IMR-90 (cell line): ENCODE measurements around the gene SPESP1. TPM values are rescaled to one million over a fixed set of nuclear protein-coding genes. Genes with fewer than 3 reads are reported as not detected.

Source experiments
- ATAC-seq: fragments of 200-7000 bp; cut with Tn5 transposase; 2 replicates; pipeline ENCODE4 v1.9.1; 2020; ENCODE audit warnings: low read depth, mild to moderate bottlenecking, moderate library complexity
- BruUV-seq: library from RNA; stranded (reverse); fragments of 400-500 nt; replicated peaks from 2 replicates; lab custom pipeline; 2021; lab: Mats Ljungman, UMichigan
- CTCF ChIA-PET: fragments of 300-600 bp; formaldehyde crosslinking; extraction: SDS; loops from one replicate; lab custom pipeline; 2021; ENCODE audit warnings: antibody characterized with exemption; lab: Yijun Ruan, JAX
- POLR2A ChIA-PET: fragments of 300-600 bp; sonication (Branson Sonifier 250); formaldehyde crosslinking; loops from one replicate; lab custom pipeline; 2022; ENCODE audit warnings: antibody characterized with exemption; ENCODE audit not compliant: unreplicated experiment; lab: Charles Lee
- DNase-seq: peaks from one replicate; pipeline ENCODE4 v3.0.0; 2013
- H2AFZ ChIP-seq: replicated peaks from 2 replicates; pipeline ENCODE3; 2013; ENCODE audit warnings: low read length, mild to moderate bottlenecking; ENCODE audit not compliant: poor library complexity
- H2AK5ac ChIP-seq: 2 replicates; pipeline ENCODE4 v1.6.1; 2013; ENCODE audit warnings: low read depth, low read length, inconsistent platforms
- H2AK9ac ChIP-seq: replicated peaks from 2 replicates; pipeline ENCODE3; 2013; ENCODE audit warnings: mild to moderate bottlenecking, low read depth, low read length, moderate library complexity; ENCODE audit not compliant: poor library complexity
- H2BK120ac ChIP-seq: 2 replicates; pipeline ENCODE4 v1.6.1; 2013; ENCODE audit warnings: low read depth, low read length, inconsistent platforms
- H2BK15ac ChIP-seq: 3 replicates; pipeline ENCODE4 v1.6.1; 2013; ENCODE audit warnings: low read depth, low read length, inconsistent platforms
- H2BK20ac ChIP-seq: 2 replicates; pipeline ENCODE4 v1.6.1; 2013; ENCODE audit warnings: low read depth, mild to moderate bottlenecking, inconsistent platforms, low read length, moderate library complexity
- H2BK5ac ChIP-seq: 2 replicates; pipeline ENCODE4 v1.6.1; 2013; ENCODE audit warnings: mild to moderate bottlenecking, low read depth, low read length, inconsistent platforms; ENCODE audit not compliant: poor library complexity, severe bottlenecking
- H3K14ac ChIP-seq: replicated peaks from 2 replicates; pipeline ENCODE4 v1.6.1; 2013; ENCODE audit warnings: low read depth, low read length, inconsistent platforms
- H3K18ac ChIP-seq: 2 replicates; pipeline ENCODE4 v1.6.1; 2013; ENCODE audit warnings: low read depth, low read length, control low read depth
- H3K23ac ChIP-seq: 2 replicates; pipeline ENCODE4 v1.6.1; 2013; ENCODE audit warnings: low read depth, low read length, inconsistent platforms
- H3K27ac ChIP-seq: 2 replicates; pipeline ENCODE4 v1.5.1; 2013; ENCODE audit warnings: mild to moderate bottlenecking, control low read depth, low read length; ENCODE audit not compliant: insufficient read depth
- H3K27me3 ChIP-seq: 2 replicates; pipeline ENCODE4 v1.6.1; 2013; ENCODE audit warnings: low read length; ENCODE audit not compliant: control insufficient read depth, insufficient read depth
- H3K36me3 ChIP-seq: 2 replicates; pipeline ENCODE4 v1.6.1; 2013; ENCODE audit warnings: low read length, mixed read lengths; ENCODE audit not compliant: control insufficient read depth, insufficient read depth
- H3K4ac ChIP-seq: 2 replicates; pipeline ENCODE4 v1.6.1; 2013; ENCODE audit warnings: low read depth, low read length, inconsistent platforms
- H3K4me1 ChIP-seq: 2 replicates; pipeline ENCODE4 v1.6.1; 2013; ENCODE audit warnings: low read length, mixed read lengths; ENCODE audit not compliant: control insufficient read depth, insufficient read depth
- H3K4me2 ChIP-seq: 2 replicates; pipeline ENCODE4 v1.6.1; 2013; ENCODE audit warnings: low read depth, mild to moderate bottlenecking, control low read depth, low read length, moderate library complexity
- H3K4me3 ChIP-seq: 2 replicates; pipeline ENCODE4 v1.5.1; 2013; ENCODE audit warnings: low read depth, mild to moderate bottlenecking, control low read depth, low read length, moderate library complexity; ENCODE audit not compliant: insufficient read depth
- H3K56ac ChIP-seq: 2 replicates; pipeline ENCODE4 v1.6.1; 2013; ENCODE audit warnings: low read length, inconsistent platforms; ENCODE audit not compliant: insufficient read depth; ENCODE audit errors: extremely low read depth
- H3K79me1 ChIP-seq, 2 experiments: 2 replicates each; pipeline ENCODE4 v1.6.1; 2013; ENCODE audit warnings: low read length in 2 of 2, inconsistent platforms in 1 of 2, low read depth in 1 of 2
- H3K9ac ChIP-seq: 2 replicates; pipeline ENCODE4 v1.6.1; 2013; ENCODE audit warnings: low read depth, low read length, control low read depth
- H3K9me1 ChIP-seq: 2 replicates; pipeline ENCODE4 v1.6.1; 2013; ENCODE audit warnings: low read length, inconsistent platforms; ENCODE audit not compliant: insufficient read depth
- H3K9me3 ChIP-seq: 2 replicates; pipeline ENCODE4 v1.6.1; 2013; ENCODE audit warnings: low read length; ENCODE audit not compliant: control insufficient read depth, insufficient read depth
- H4K20me1 ChIP-seq: 2 replicates; pipeline ENCODE4 v1.6.1; 2013; ENCODE audit warnings: low read length, inconsistent platforms; ENCODE audit not compliant: insufficient read depth
- H4K5ac ChIP-seq: 2 replicates; pipeline ENCODE4 v1.6.1; 2013; ENCODE audit warnings: mild to moderate bottlenecking, low read depth, low read length, control low read depth
- H4K8ac ChIP-seq, 2 experiments: 2 replicates each; pipeline ENCODE4 v1.6.1; 2013; ENCODE audit warnings: low read depth in 2 of 2, low read length in 2 of 2, control low read depth in 1 of 2, inconsistent platforms in 1 of 2
- H4K91ac ChIP-seq: 2 replicates; pipeline ENCODE4 v1.6.1; 2013; ENCODE audit warnings: low read depth, low read length, inconsistent platforms; ENCODE audit not compliant: insufficient read depth
- CEBPB ChIP-seq: IDR thresholded peaks from 2 replicates; pipeline ENCODE4 v1.6.1; 2012; ENCODE audit warnings: low read depth, low read length, improper control_type of control experiment
- CHD1 ChIP-seq: IDR thresholded peaks from 2 replicates; pipeline ENCODE4 v1.6.1; 2012; ENCODE audit warnings: low read depth, low read length, improper control_type of control experiment
- FOS ChIP-seq: fragments of 150-350 bp; IDR thresholded peaks from 2 replicates; pipeline ENCODE4 v1.6.1; 2016; ENCODE audit warnings: low read depth, low read length
- MAFK ChIP-seq: IDR thresholded peaks from 2 replicates; pipeline ENCODE4 v1.6.1; 2012; ENCODE audit warnings: low read depth, low read length, improper control_type of control experiment
- MXI1 ChIP-seq: IDR thresholded peaks from 2 replicates; pipeline ENCODE4 v1.6.1; 2012; ENCODE audit warnings: low read depth, mild to moderate bottlenecking, low read length, moderate library complexity, borderline replicate concordance
- NFE2L2 ChIP-seq: fragments of 150-350 bp; IDR thresholded peaks from 2 replicates; pipeline ENCODE4 v1.6.1; 2016; ENCODE audit warnings: low read depth, mild to moderate bottlenecking, low read length
- RFX5 ChIP-seq: IDR thresholded peaks from 2 replicates; pipeline ENCODE4 v1.8.0; 2012; ENCODE audit warnings: low read depth, mild to moderate bottlenecking, low read length, moderate library complexity
- SMC3 ChIP-seq: fragments of 150-350 bp; IDR thresholded peaks from 2 replicates; pipeline ENCODE4 v1.6.1; 2016; ENCODE audit warnings: low read depth, mild to moderate bottlenecking, antibody characterized with exemption, low read length, moderate library complexity
- WGBS, 2 experiments: methylation state at CpG; one replicate each; pipeline versions ENCODE4 v1.1.5 to v1.1.7; 2013; ENCODE audit warnings: missing lambda C conversion rate in 2 of 2; ENCODE audit not compliant: insufficient read length in 1 of 2; ENCODE audit errors: extremely low coverage in 2 of 2; 5-methylcytosine and 5-hydroxymethylcytosine counted together
- dilution Hi-C: fragments of 300-500 bp; cut with HindIII; formaldehyde crosslinking; loops from one replicate; pipeline ENCODE4 v1.14.3; 2018; ENCODE audit warnings: low sequenced_read_pairs; ENCODE audit not compliant: unreplicated experiment
- in situ Hi-C: fragments of 300-500 bp; cut with MboI; formaldehyde crosslinking; loops from 3 replicates; pipeline ENCODE4 v1.14.3; 2019; ENCODE audit warnings: low sequenced_read_pairs, inconsistent platforms, mixed read lengths
- intact Hi-C: fragments of 100-400 bp; cut with micrococcal nuclease; formaldehyde crosslinking; loops from 2 replicates; pipeline ENCODE4 v1.10.0; 2022
- polyA plus RNA-seq, 3 experiments: library from polyadenylated mRNA; depleted of rRNA; stranded (reverse); fragments of >200 nt; gene quantifications; 2 replicates each; pipeline ENCODE4 v1.2.3, GENCODE V29; 2012; ENCODE audit warnings: low replicate concordance in 1 of 3
- total RNA-seq: library from RNA; depleted of rRNA; stranded (reverse); fragments of >200 nt; gene quantifications from 2 replicates; pipeline ENCODE4 v1.2.3, GENCODE V29; 2012
- TF ChIP-seq, protein P1 (sequence below): fragments of 150-350 bp; IDR thresholded peaks from 2 replicates; pipeline ENCODE4 v1.6.1; 2017; ENCODE audit warnings: mild to moderate bottlenecking, antibody characterized with exemption, low read length, low read depth

The SPESP1 gene
- total and polyA plus RNA-seq, 2 of the 4 experiments (the other 2 are of a cell fraction), result 2.9 to 3.0 TPM

DNA sequence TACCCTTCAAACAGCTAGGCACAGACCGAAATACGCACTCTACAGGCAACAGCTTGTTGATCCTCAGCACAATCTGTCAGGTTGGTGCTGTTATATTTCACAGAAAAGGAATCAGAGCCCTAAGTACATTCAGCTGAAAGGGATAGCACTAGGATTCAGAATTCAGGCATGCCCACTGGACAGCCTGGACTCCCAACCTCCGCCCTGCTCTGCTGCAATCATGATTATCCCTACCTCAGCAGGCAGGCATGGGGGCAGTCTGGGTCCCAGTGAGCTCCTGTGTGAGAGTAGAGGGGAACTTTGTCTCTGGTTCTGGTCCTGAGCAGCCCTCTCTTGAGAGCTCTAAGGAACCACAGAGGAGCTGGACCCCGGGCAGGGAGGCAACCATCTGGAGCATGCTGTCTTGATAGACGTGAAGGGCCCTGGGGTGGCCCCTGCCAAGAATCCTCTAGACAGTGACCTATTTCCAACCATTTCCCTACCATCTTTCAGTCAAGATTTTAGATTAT, 60.7 kb downstream of the SPESP1 start:
- H3K9me3 ChIP-seq, result no peaks in the 10 kb centered on the region
- no peak overlapping the region for H2AK5ac ChIP-seq
- H3K18ac ChIP-seq, result no peak overlapping the region
- DNase-seq (no peak), ATAC-seq (no peak)
- H3K9me1 ChIP-seq, result no peaks in the 10 kb centered on the region
- no peak overlapping the region for H2AK9ac ChIP-seq
- no peak overlapping the region for H2BK5ac ChIP-seq
- H3K9ac ChIP-seq, result no peak overlapping the region
- ChIA-PET POLR2A (no interaction called here), CTCF (no interaction called here)
- no peak overlapping the region for H4K91ac ChIP-seq
- intact Hi-C loops (no loop called here), dilution Hi-C loops (no loop called here), in situ Hi-C loops (no loop called here)
- TF ChIP-seq MXI1, result no peak
- TF ChIP-seq NFE2L2, result no peak
- no peak for TF ChIP-seq MAFK
- TF ChIP-seq RFX5, result no peak
- no peak for TF ChIP-seq SMC3
- TF ChIP-seq CEBPB, result no peak
- TF ChIP-seq, protein P1, sequence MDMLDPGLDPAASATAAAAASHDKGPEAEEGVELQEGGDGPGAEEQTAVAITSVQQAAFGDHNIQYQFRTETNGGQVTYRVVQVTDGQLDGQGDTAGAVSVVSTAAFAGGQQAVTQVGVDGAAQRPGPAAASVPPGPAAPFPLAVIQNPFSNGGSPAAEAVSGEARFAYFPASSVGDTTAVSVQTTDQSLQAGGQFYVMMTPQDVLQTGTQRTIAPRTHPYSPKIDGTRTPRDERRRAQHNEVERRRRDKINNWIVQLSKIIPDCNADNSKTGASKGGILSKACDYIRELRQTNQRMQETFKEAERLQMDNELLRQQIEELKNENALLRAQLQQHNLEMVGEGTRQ, result no peak
- TF ChIP-seq CHD1, result no peak
- TF ChIP-seq FOS, result no peak
- no peak overlapping the region for H3K4me3 ChIP-seq
- H3K4ac ChIP-seq, result no peak overlapping the region
- no peak overlapping the region for H3K56ac ChIP-seq
- no peak overlapping the region for H2BK120ac ChIP-seq
- WGBS, 2 experiments, result no CpG with 5 or more reads among the region's 5 CpGs
- no peaks in the 10 kb centered on the region for H4K20me1 ChIP-seq
- H2AFZ ChIP-seq, result no peak overlapping the region
- no peak overlapping the region for H4K5ac ChIP-seq
- peaks cover 35% of the 10 kb centered on the region for H3K27me3 ChIP-seq
- no peak overlapping the region for H4K8ac ChIP-seq
- 0 out of 2 replicates have a peak, but pooled peaks cover 1% of the 10 kb centered on the region for H3K4me1 ChIP-seq
- no peak overlapping the region for H3K4me2 ChIP-seq
- no peak overlapping the region for H2BK20ac ChIP-seq
- no peak overlapping the region for H3K27ac ChIP-seq
- no peaks in the 10 kb centered on the region for H3K36me3 ChIP-seq
- H2BK15ac ChIP-seq, result no peak overlapping the region
- no peak overlapping the region for H3K14ac ChIP-seq
- H3K79me1 ChIP-seq, result no peaks in the 10 kb centered on the region
- no TSS peak for BruUV-seq
- H3K23ac ChIP-seq, result no peak overlapping the region
